IMR-90 (cell line): ENCODE data around the gene MTF2. TPM values are rescaled to one million over a fixed set of nuclear protein-coding genes. Genes with fewer than 3 reads are reported as not detected.

Experiments
- ATAC-seq: fragments of 200-7000 bp; cut with Tn5 transposase; 2 replicates; pipeline ENCODE4 v1.9.1; 2020; ENCODE audit warnings: low read depth, mild to moderate bottlenecking, moderate library complexity
- BruUV-seq: library from RNA; stranded (reverse); fragments of 400-500 nt; replicated peaks from 2 replicates; lab custom pipeline; 2021; lab: Mats Ljungman, UMichigan
- CTCF ChIA-PET: fragments of 300-600 bp; formaldehyde crosslinking; extraction: SDS; loops from one replicate; lab custom pipeline; 2021; ENCODE audit warnings: antibody characterized with exemption; lab: Yijun Ruan, JAX
- POLR2A ChIA-PET: fragments of 300-600 bp; sonication (Branson Sonifier 250); formaldehyde crosslinking; loops from one replicate; lab custom pipeline; 2022; ENCODE audit warnings: antibody characterized with exemption; ENCODE audit not compliant: unreplicated experiment; lab: Charles Lee
- DNase-seq: peaks from one replicate; pipeline ENCODE4 v3.0.0; 2013
- H2AFZ ChIP-seq: replicated peaks from 2 replicates; pipeline ENCODE3; 2013; ENCODE audit warnings: low read length, mild to moderate bottlenecking; ENCODE audit not compliant: poor library complexity
- H2AK5ac ChIP-seq: 2 replicates; pipeline ENCODE4 v1.6.1; 2013; ENCODE audit warnings: low read depth, low read length, inconsistent platforms
- H2AK9ac ChIP-seq: replicated peaks from 2 replicates; pipeline ENCODE3; 2013; ENCODE audit warnings: mild to moderate bottlenecking, low read depth, low read length, moderate library complexity; ENCODE audit not compliant: poor library complexity
- H2BK120ac ChIP-seq: 2 replicates; pipeline ENCODE4 v1.6.1; 2013; ENCODE audit warnings: low read depth, low read length, inconsistent platforms
- H2BK15ac ChIP-seq: 3 replicates; pipeline ENCODE4 v1.6.1; 2013; ENCODE audit warnings: low read depth, low read length, inconsistent platforms
- H2BK20ac ChIP-seq: 2 replicates; pipeline ENCODE4 v1.6.1; 2013; ENCODE audit warnings: low read depth, mild to moderate bottlenecking, inconsistent platforms, low read length, moderate library complexity
- H2BK5ac ChIP-seq: 2 replicates; pipeline ENCODE4 v1.6.1; 2013; ENCODE audit warnings: mild to moderate bottlenecking, low read depth, low read length, inconsistent platforms; ENCODE audit not compliant: poor library complexity, severe bottlenecking
- H3K14ac ChIP-seq: replicated peaks from 2 replicates; pipeline ENCODE4 v1.6.1; 2013; ENCODE audit warnings: low read depth, low read length, inconsistent platforms
- H3K18ac ChIP-seq: 2 replicates; pipeline ENCODE4 v1.6.1; 2013; ENCODE audit warnings: low read depth, low read length, control low read depth
- H3K23ac ChIP-seq: 2 replicates; pipeline ENCODE4 v1.6.1; 2013; ENCODE audit warnings: low read depth, low read length, inconsistent platforms
- H3K27ac ChIP-seq: 2 replicates; pipeline ENCODE4 v1.5.1; 2013; ENCODE audit warnings: mild to moderate bottlenecking, control low read depth, low read length; ENCODE audit not compliant: insufficient read depth
- H3K27me3 ChIP-seq: 2 replicates; pipeline ENCODE4 v1.6.1; 2013; ENCODE audit warnings: low read length; ENCODE audit not compliant: control insufficient read depth, insufficient read depth
- H3K36me3 ChIP-seq: 2 replicates; pipeline ENCODE4 v1.6.1; 2013; ENCODE audit warnings: low read length, mixed read lengths; ENCODE audit not compliant: control insufficient read depth, insufficient read depth
- H3K4ac ChIP-seq: 2 replicates; pipeline ENCODE4 v1.6.1; 2013; ENCODE audit warnings: low read depth, low read length, inconsistent platforms
- H3K4me1 ChIP-seq: 2 replicates; pipeline ENCODE4 v1.6.1; 2013; ENCODE audit warnings: low read length, mixed read lengths; ENCODE audit not compliant: control insufficient read depth, insufficient read depth
- H3K4me2 ChIP-seq: 2 replicates; pipeline ENCODE4 v1.6.1; 2013; ENCODE audit warnings: low read depth, mild to moderate bottlenecking, control low read depth, low read length, moderate library complexity
- H3K4me3 ChIP-seq: 2 replicates; pipeline ENCODE4 v1.5.1; 2013; ENCODE audit warnings: low read depth, mild to moderate bottlenecking, control low read depth, low read length, moderate library complexity; ENCODE audit not compliant: insufficient read depth
- H3K56ac ChIP-seq: 2 replicates; pipeline ENCODE4 v1.6.1; 2013; ENCODE audit warnings: low read length, inconsistent platforms; ENCODE audit not compliant: insufficient read depth; ENCODE audit errors: extremely low read depth
- H3K79me1 ChIP-seq, 2 experiments: 2 replicates each; pipeline ENCODE4 v1.6.1; 2013; ENCODE audit warnings: low read length in 2 of 2, inconsistent platforms in 1 of 2, low read depth in 1 of 2
- H3K9ac ChIP-seq: 2 replicates; pipeline ENCODE4 v1.6.1; 2013; ENCODE audit warnings: low read depth, low read length, control low read depth
- H3K9me1 ChIP-seq: 2 replicates; pipeline ENCODE4 v1.6.1; 2013; ENCODE audit warnings: low read length, inconsistent platforms; ENCODE audit not compliant: insufficient read depth
- H3K9me3 ChIP-seq: 2 replicates; pipeline ENCODE4 v1.6.1; 2013; ENCODE audit warnings: low read length; ENCODE audit not compliant: control insufficient read depth, insufficient read depth
- H4K20me1 ChIP-seq: 2 replicates; pipeline ENCODE4 v1.6.1; 2013; ENCODE audit warnings: low read length, inconsistent platforms; ENCODE audit not compliant: insufficient read depth
- H4K5ac ChIP-seq: 2 replicates; pipeline ENCODE4 v1.6.1; 2013; ENCODE audit warnings: mild to moderate bottlenecking, low read depth, low read length, control low read depth
- H4K8ac ChIP-seq, 2 experiments: 2 replicates each; pipeline ENCODE4 v1.6.1; 2013; ENCODE audit warnings: low read depth in 2 of 2, low read length in 2 of 2, control low read depth in 1 of 2, inconsistent platforms in 1 of 2
- H4K91ac ChIP-seq: 2 replicates; pipeline ENCODE4 v1.6.1; 2013; ENCODE audit warnings: low read depth, low read length, inconsistent platforms; ENCODE audit not compliant: insufficient read depth
- BHLHE40 ChIP-seq: fragments of 150-350 bp; IDR thresholded peaks from 2 replicates; pipeline ENCODE4 v1.6.1; 2016; ENCODE audit warnings: mild to moderate bottlenecking, low read depth, low read length
- CEBPB ChIP-seq: IDR thresholded peaks from 2 replicates; pipeline ENCODE4 v1.6.1; 2012; ENCODE audit warnings: low read depth, low read length, improper control_type of control experiment
- CHD1 ChIP-seq: IDR thresholded peaks from 2 replicates; pipeline ENCODE4 v1.6.1; 2012; ENCODE audit warnings: low read depth, low read length, improper control_type of control experiment
- CTCF ChIP-seq: conservative IDR thresholded peaks from 2 replicates; pipeline ENCODE4 v1.5.1; 2012; ENCODE audit warnings: mild to moderate bottlenecking, low read depth, low read length, improper control_type of control experiment
- ELK1 ChIP-seq: fragments of 150-350 bp; IDR thresholded peaks from 2 replicates; pipeline ENCODE4 v1.6.1; 2016; ENCODE audit warnings: low read depth, mild to moderate bottlenecking, low read length, moderate library complexity, borderline replicate concordance
- FOS ChIP-seq: fragments of 150-350 bp; IDR thresholded peaks from 2 replicates; pipeline ENCODE4 v1.6.1; 2016; ENCODE audit warnings: low read depth, low read length
- MAFK ChIP-seq: IDR thresholded peaks from 2 replicates; pipeline ENCODE4 v1.6.1; 2012; ENCODE audit warnings: low read depth, low read length, improper control_type of control experiment
- MXI1 ChIP-seq: IDR thresholded peaks from 2 replicates; pipeline ENCODE4 v1.6.1; 2012; ENCODE audit warnings: low read depth, mild to moderate bottlenecking, low read length, moderate library complexity, borderline replicate concordance
- NFE2L2 ChIP-seq: fragments of 150-350 bp; IDR thresholded peaks from 2 replicates; pipeline ENCODE4 v1.6.1; 2016; ENCODE audit warnings: low read depth, mild to moderate bottlenecking, low read length
- RAD21 ChIP-seq: IDR thresholded peaks from 2 replicates; pipeline ENCODE4 v1.6.1; 2012; ENCODE audit warnings: low read length, improper control_type of control experiment
- RCOR1 ChIP-seq: IDR thresholded peaks from 2 replicates; pipeline ENCODE4 v1.6.1; 2012; ENCODE audit warnings: mild to moderate bottlenecking, low read length, improper control_type of control experiment; ENCODE audit not compliant: insufficient replicate concordance
- RFX5 ChIP-seq: IDR thresholded peaks from 2 replicates; pipeline ENCODE4 v1.8.0; 2012; ENCODE audit warnings: low read depth, mild to moderate bottlenecking, low read length, moderate library complexity
- SMC3 ChIP-seq: fragments of 150-350 bp; IDR thresholded peaks from 2 replicates; pipeline ENCODE4 v1.6.1; 2016; ENCODE audit warnings: low read depth, mild to moderate bottlenecking, antibody characterized with exemption, low read length, moderate library complexity
- WGBS, 2 experiments: methylation state at CpG; one replicate each; pipeline versions ENCODE4 v1.1.5 to v1.1.7; 2013; ENCODE audit warnings: missing lambda C conversion rate in 2 of 2; ENCODE audit not compliant: insufficient read length in 1 of 2; ENCODE audit errors: extremely low coverage in 2 of 2; 5-methylcytosine and 5-hydroxymethylcytosine counted together
- dilution Hi-C: fragments of 300-500 bp; cut with HindIII; formaldehyde crosslinking; loops from one replicate; pipeline ENCODE4 v1.14.3; 2018; ENCODE audit warnings: low sequenced_read_pairs; ENCODE audit not compliant: unreplicated experiment
- in situ Hi-C: fragments of 300-500 bp; cut with MboI; formaldehyde crosslinking; loops from 3 replicates; pipeline ENCODE4 v1.14.3; 2019; ENCODE audit warnings: low sequenced_read_pairs, inconsistent platforms, mixed read lengths
- intact Hi-C: fragments of 100-400 bp; cut with micrococcal nuclease; formaldehyde crosslinking; loops from 2 replicates; pipeline ENCODE4 v1.10.0; 2022
- polyA plus RNA-seq, 3 experiments: library from polyadenylated mRNA; depleted of rRNA; stranded (reverse); fragments of >200 nt; gene quantifications; 2 replicates each; pipeline ENCODE4 v1.2.3, GENCODE V29; 2012; ENCODE audit warnings: low replicate concordance in 1 of 3
- total RNA-seq: library from RNA; depleted of rRNA; stranded (reverse); fragments of >200 nt; gene quantifications from 2 replicates; pipeline ENCODE4 v1.2.3, GENCODE V29; 2012
- TF ChIP-seq, protein P1 (sequence below): fragments of 150-350 bp; IDR thresholded peaks from 2 replicates; pipeline ENCODE4 v1.6.1; 2017; ENCODE audit warnings: mild to moderate bottlenecking, antibody characterized with exemption, low read length, low read depth

Gene MTF2
- total and polyA plus RNA-seq, 2 of the 4 experiments (the other 2 are of a cell fraction), result 10.6 to 39.8 TPM

DNA sequence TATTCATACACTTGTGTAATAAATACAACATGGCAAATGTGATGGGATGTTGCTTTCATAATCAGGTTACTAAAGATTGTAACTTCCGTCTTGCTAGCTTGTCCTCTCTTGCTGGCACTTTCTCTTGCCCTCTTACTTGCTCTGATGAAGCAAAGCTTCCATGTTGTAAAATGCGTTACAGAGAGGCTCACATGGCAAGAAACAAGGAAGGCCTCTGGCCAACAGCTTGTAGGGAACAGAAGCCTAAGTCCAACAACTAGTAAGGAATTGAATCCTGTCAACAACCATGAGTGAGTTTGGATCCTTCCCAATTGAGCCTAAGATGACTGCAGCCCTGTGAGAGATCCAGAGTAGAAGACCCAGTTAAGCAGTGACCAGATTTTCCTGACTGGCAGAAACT is 85.7 kb downstream of the MTF2 start:
- no CpG with 5 or more reads among the region's 2 CpGs for WGBS, 2 experiments
- H3K4ac ChIP-seq, result no peak overlapping the region
- peaks cover 7% of the 10 kb centered on the region; the same call in 1 of the 2 replicates for H3K9me1 ChIP-seq
- ChIA-PET POLR2A (no interaction called here), CTCF (no interaction called here)
- no peak overlapping the region for H3K4me2 ChIP-seq
- H2AFZ ChIP-seq, result no peak overlapping the region
- dilution Hi-C loops (no loop called here), in situ Hi-C loops (no loop called here), intact Hi-C loops (no loop called here)
- H3K9ac ChIP-seq, result no peak overlapping the region
- 0 out of 2 replicates have a peak, but pooled peaks cover 2% of the 10 kb centered on the region for H3K9me3 ChIP-seq
- H2BK120ac ChIP-seq, result no peak overlapping the region
- H3K4me1 ChIP-seq, result no peaks in the 10 kb centered on the region
- H3K18ac ChIP-seq, result no peak overlapping the region
- H2BK20ac ChIP-seq, result no peak overlapping the region
- H3K56ac ChIP-seq, result no peak overlapping the region
- ATAC-seq, result no peak
- TF ChIP-seq SMC3, result no peak
- no peak for TF ChIP-seq RAD21
- TF ChIP-seq FOS, result no peak
- TF ChIP-seq, protein P1, sequence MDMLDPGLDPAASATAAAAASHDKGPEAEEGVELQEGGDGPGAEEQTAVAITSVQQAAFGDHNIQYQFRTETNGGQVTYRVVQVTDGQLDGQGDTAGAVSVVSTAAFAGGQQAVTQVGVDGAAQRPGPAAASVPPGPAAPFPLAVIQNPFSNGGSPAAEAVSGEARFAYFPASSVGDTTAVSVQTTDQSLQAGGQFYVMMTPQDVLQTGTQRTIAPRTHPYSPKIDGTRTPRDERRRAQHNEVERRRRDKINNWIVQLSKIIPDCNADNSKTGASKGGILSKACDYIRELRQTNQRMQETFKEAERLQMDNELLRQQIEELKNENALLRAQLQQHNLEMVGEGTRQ, result no peak
- no peak for TF ChIP-seq MAFK
- no peak for TF ChIP-seq BHLHE40
- no peak for TF ChIP-seq CTCF
- TF ChIP-seq MXI1, result no peak
- no peak for TF ChIP-seq RCOR1
- TF ChIP-seq NFE2L2, result no peak
- no peak for TF ChIP-seq RFX5
- no peak for TF ChIP-seq ELK1
- TF ChIP-seq CHD1, result no peak
- no peak for TF ChIP-seq CEBPB
- H2BK5ac ChIP-seq, result no peak overlapping the region
- H3K36me3 ChIP-seq, result peaks cover 3% of the 10 kb centered on the region
- no peaks in the 10 kb centered on the region for H3K27me3 ChIP-seq
- no peak overlapping the region for H4K5ac ChIP-seq
- H4K8ac ChIP-seq, result no peak overlapping the region
- no peak overlapping the region for H2AK5ac ChIP-seq
- BruUV-seq, result no TSS peak
- no peak overlapping the region for H4K91ac ChIP-seq
- no peak for DNase-seq
- no peak overlapping the region for H3K14ac ChIP-seq
- no peak overlapping the region for H3K23ac ChIP-seq
- H3K79me1 ChIP-seq, result peaks cover 22 to 37% of the 10 kb centered on the region in 2 experiments
- no peak overlapping the region for H3K27ac ChIP-seq
- H2AK9ac ChIP-seq, result no peak overlapping the region
- peaks cover 21% of the 10 kb centered on the region for H4K20me1 ChIP-seq
- no peak overlapping the region for H3K4me3 ChIP-seq
- H2BK15ac ChIP-seq, result no peak overlapping the region
